HG02571 (cell line): ENCODE data around the gene PLPPR1.

Experiments
- ATAC-seq: cut with Tn5 transposase; IDR thresholded peaks from one replicate; pipeline ENCODE4 v1.9.1; 2021; ENCODE audit warnings: mild to moderate bottlenecking, moderate library complexity; ENCODE audit not compliant: unreplicated experiment

The PLPPR1 gene

DNA sequence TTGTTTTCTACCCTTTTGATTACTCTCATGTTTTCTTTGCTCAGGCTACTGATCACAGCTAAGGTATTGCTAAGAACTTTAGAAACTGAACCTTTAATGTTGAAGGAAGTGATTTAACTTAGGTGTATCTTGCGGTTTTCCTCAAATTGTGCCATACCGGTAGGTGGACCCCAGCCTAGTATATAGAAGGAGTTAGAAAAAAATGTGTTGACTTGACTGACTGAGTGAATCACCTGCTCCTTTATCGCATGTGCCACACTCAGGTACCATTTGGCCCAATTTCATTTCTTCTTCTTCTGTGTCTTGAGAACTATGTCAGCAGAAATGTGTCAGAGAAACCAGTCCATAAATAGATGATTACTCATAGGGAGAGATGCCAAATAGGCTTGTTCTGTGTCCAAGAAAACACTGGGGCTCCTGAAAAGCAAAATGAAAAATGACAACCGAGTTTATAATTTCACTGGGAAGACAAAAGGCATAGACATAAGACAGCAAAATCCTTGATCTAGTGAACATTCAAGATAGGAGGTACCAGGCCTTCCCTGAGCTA is 19.4 kb downstream of the PLPPR1 start:
- ATAC-seq: no peak

DNA sequence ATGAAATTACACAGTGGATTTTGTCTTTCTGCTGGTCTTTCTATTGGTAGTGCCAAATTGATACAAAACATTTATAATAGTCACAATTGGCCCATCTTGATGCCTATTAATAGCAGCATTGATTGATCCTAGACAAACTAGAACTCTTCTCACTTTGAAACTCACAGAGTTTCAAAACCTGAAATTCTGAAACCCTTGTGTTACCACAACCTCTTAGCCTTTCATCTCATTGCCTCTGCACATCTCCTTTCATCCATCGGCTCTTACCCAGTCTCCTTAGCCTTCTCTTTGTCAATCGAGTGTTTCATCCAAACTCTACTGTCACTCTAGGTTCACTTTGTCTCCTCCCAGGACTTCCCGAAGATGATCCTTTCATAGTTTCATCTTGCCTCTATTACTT is 22.1 kb downstream of the PLPPR1 start:
- no peak for ATAC-seq

DNA sequence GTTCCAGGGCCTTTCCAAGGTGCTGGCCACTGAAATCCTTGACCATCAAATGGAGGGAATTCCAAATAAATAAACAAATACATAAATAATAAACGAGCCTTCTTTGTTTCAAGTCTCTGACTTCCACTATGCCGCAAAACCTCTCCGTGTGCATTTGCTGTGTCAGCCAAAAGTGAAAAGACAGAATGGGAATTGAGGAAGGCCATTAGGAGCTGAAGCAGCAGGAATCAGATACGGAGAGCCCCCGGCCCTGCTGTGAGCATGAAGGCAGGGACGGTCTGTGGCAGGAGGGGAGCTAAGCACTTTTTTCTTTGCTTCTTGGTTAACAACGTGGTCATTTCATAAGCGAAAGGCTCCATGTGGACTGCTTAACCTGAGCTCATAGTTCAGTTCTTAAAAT is 26.1 kb downstream of the PLPPR1 start:
- ATAC-seq: no peak

DNA sequence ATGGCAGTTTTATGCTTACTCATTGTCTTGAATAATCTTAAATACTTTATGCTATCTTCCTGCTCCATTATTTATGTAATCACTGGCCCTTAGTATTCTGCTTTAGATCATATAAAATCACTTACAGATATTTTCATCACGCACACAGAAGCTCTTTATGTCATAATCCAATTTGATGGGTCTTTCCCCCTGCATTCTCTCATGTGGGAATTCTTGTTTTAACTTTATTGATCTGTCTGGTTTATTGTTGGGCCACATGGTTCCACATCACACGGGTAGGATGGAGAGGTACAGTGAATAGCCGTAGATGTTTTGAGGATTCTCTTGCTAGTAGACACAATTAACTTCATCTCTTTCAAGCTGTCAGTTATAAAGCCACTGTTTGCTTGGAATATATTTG is 27.0 kb downstream of the PLPPR1 start:
- no peak for ATAC-seq

DNA sequence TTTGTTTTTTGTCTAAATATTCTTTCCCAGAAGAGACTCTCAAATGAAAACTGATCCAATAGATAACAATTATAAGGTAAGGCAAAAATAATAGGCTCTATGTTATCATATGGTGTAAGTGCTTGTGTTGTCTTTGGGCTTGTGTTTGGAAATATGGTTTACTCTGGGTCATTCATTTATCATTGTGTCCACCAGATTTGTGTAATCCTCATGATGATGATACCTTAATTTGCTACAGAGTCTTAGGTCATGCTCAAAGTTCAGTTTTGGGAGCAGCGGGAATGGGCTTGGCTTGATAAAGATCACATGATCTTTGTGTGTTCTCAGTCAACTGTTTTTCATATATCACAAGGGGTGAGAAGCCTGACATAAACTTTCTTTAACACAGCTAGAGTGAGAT is 34.2 kb downstream of the PLPPR1 start:
- no peak for ATAC-seq

DNA sequence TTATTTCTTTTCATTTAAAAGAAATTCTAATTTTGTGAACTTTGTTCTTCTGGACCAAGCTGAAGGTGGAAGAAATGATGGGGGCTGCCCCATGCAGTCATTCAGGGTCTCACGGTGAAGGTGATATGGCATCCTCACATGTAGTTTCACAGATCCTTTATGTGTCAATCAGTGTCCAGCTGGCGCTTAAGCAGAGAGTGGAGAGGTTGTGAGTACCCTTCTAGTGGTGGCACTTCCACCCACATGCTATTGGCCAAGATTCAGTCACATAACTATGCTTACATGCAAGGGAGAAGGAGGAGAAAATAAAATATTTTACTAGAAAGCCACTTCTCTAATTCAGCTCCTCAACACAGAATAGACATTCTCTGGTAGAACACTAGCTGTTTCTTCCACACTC is 34.7 kb downstream of the PLPPR1 start:
- ATAC-seq: no peak

DNA sequence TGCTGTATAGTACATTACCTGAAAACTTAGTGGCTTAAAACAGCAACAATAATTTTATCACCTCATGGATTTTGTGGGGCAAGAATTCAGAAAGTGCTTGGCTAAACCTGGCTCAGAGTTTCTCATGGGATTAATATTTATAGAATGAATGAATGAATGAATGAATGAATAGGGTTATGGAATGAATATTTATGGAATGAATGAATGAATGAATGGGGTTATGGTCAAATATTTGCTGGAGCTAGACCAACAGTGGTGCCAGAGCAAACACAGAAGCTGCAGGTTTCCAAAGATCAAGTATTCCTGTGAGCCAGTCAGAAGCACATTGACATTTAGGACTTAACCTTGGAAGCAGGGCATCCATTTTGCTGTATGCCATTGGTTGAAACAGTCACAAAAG is 35.7 kb downstream of the PLPPR1 start:
- no peak for ATAC-seq

DNA sequence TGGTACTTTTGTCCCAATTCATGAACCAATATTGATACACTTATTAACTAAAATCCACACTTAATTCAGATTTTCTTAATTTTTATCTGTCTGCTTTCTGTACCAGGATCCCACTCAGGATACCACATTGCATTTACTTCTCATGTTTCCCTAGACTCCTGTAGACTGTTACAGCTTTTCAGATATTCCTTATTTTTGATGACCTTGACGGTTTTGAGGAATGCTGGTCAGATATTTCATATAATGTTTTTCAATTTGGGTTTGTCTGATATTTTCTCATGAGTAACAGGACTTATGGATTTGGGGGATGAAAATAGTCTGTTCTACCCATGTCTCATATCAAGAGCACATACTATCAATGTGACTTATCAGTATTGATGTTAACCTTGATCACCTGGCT is 37.4 kb downstream of the PLPPR1 start:
- ATAC-seq: no peak

DNA sequence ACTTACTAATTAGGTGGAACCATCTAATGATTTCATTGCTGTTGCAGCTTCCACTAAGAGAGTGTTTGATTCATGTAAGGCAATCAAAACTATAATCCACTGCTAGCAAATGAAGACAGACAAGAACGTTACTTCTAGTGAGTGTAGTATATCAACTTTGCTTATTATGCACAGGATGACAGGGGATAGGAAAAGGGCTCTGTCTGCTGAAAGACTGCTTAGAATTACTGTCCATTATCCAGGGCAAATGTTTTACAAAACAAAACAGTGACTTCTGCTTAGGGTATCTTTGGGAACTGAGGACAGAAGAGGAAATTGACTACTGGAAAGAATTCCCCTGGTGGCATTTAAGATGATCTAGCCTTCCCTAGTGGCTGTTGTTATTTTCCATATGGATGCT is 40.2 kb downstream of the PLPPR1 start:
- no peak for ATAC-seq

DNA sequence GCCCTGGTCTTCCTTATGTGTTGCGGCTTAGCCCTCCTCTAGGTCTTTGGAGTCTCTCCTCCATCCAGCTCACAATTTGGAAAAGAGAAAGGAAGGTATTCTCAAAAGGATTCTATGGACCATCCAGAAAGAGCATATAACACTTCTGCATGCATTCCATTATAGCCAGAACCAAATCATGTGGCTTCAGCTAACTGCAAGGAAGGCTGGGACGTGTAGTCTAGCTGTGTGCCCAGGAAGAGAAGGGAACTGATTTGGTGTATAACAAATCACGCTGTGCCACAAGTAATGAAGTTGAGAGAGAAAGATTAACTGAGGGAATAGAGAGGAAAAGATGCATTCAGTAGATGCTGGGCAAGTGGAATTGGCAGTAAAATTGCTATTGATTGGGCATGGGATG is 43.7 kb downstream of the PLPPR1 start:
- ATAC-seq: no peak

DNA sequence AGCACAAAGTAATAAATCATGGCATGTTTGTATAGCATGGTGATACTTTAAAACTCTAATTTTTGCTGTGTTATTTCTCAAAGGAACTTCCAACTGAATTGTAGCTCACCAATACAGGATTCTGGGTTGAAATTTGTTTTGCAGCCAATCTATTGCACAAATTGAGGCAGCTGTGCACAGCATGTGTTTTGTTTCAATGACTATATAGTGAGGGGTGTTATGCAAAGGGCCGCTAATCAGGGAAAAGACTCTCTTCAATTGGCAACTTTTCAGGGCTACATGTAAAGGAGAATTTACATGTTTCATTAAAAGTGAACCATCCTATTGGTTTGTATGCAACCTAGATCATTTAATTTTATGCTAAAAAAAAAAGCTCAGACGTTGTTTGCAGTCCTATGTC is 44.6 kb downstream of the PLPPR1 start:
- no peak for ATAC-seq

DNA sequence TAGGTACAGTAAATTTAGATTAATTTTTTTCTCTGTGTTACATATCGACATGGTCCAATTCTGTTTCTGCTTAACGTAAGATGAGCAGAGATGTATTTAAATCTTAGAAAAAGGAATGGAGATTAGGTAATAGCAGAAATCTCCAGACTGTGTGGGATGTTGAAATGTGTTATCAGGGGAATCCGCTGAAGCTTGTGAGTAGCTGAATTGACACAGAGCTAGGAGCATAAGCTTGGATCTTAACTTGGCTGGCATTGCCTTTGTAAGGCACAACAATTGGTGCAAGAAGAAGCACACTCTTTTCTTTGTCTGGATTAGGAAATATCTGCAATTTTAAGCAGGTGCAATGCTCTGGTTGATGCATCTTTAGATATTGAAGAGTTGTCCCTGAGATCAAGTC is 53.1 kb downstream of the PLPPR1 start:
- no peak for ATAC-seq

DNA sequence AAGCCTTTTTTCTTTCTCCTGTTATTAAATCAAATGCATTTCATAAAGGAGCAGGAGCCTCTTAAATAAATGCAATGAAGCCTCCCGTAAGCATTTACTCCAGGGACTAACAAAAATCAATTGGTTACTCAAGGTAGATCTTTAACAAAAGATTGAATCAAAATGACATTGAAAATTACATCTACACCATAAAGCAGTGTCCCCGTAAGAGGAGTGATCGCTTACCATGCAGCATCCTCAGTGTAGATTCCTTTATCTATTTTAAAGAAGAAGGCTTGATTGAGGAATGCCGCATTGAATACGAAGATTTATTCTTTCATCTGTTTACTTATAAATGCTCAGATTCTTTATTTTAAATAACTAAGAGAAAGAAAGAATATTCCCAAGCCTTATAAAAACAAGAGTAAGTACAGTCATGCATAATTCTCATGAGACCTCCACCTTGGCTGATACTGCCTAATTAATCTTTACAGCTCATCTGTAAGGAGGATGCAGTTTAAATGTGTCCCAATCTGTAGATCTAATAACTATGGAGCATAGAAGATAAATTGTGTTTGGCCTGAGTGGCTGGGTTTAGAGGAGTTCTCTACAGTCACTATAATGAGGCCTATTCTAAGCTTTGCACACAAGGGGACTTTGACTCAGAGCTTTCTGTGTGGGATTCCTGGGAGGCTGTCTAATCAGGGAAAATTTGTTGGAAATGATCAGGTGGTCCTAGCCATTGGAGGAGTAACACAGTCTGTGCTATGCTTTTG is 55.1 kb downstream of the PLPPR1 start:
- ATAC-seq: no peak

DNA sequence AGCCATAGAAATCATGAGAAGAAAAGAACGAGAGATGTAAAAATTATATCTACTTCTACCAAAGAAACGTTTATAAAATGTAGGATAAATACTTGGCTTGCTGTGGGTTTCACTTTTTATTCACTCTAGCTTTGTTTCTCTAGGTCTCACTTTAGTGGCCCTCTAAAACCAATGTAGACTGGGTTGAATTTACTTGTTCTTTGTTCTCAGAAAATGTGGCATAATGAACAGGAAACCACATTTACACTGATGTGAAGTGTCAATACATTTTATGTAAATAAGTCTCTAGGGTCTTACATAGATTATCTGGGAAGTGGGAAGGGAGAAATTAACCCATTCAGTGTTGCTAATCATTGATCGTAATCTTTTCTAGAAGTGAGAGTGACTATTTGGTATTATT is 58.9 kb downstream of the PLPPR1 start:
- no peak for ATAC-seq

DNA sequence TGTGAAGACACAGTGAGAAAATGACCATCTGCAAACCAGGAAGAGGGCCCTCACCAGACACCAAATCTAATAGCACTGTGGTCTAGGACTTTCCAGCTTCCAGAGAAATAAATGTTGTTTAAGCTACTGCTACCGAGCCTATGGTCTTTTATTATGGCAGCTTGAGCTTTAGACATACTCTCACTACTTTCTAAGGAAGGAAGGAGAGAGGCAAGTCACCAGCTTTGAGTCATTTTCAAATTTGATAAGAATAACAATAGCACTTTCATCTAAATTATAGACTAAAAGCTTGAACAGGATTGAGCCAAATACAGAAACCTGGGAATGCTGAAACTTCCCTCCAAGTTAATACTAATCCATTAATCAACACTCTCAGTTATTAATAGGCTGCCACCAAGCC is 64.4 kb downstream of the PLPPR1 start:
- no peak for ATAC-seq

DNA sequence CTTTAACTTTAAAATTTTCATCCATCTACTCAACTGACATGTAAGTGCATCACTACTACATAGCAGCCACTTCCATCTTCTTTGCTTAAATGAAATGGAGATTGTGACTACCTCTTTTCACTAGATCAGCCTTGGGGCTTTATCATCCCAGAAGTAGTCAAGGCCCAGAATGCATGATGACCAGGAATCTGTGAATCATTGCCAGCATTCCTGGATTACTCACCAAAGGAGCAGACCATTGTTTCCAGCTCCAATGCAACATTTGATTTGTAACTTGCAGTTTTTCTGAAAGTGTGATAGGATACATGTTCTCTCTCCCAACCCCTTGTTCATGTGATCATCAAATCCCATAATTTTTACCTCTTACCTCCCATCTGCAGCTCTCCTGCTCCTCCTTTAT is 65.1 kb downstream of the PLPPR1 start:
- no peak for ATAC-seq

DNA sequence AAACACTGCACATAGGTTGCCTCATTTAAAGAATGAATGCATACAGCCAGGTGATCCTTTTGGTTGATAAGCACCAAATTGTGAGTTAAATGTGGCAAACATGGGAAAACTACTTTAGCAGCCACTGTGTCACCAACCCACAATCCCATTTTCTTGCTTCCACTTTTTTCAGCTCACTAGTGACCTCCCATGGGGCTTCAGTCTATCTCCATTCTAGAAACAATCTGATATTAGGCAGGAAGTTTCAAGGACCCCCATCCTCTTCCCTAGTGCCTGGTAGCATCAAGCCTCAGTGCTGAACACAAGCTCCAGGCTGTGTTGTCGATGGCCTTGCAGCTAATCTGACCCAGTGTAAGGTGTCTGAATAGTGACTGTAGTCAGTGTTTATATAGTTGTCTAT is 66.2 kb downstream of the PLPPR1 start:
- no peak for ATAC-seq

DNA sequence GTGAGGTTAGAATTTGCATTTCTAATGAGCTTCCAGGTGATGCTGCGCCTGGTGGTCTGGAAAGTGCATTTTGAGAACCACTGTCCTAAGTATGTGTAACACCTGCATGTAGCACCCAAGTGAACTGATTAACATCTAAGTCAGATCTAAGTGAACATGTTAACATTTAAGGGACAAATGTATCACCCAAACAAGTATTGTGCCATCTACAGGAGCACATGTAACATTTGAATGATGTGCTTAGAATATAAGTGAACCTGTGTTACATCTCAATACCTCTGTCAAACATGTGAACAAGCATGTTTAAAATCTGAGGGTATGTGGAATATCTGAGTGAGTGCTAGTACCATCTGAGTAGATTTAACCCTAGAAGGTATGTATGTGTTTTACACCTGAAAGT is 68.7 kb downstream of the PLPPR1 start:
- ATAC-seq: no peak

DNA sequence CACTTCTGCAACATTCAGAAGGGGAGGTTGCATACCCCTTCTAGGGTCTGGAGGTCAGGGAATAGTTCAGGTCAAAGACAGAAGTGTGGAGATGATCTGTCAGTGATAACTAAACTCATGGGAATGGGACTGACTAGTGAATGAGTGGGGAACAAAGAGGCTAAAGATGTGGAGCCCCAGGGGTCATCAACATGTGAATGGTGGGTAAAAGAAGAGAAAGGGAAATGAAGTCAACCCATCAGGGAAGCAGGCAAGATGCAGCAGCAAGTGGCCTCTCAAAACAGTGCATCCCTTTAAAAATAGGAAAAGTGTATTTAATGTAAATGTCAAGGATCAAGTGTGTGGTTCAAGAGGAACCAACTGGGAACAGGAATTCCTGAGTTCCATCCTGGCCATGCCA is 69.9 kb downstream of the PLPPR1 start:
- ATAC-seq: no peak

DNA sequence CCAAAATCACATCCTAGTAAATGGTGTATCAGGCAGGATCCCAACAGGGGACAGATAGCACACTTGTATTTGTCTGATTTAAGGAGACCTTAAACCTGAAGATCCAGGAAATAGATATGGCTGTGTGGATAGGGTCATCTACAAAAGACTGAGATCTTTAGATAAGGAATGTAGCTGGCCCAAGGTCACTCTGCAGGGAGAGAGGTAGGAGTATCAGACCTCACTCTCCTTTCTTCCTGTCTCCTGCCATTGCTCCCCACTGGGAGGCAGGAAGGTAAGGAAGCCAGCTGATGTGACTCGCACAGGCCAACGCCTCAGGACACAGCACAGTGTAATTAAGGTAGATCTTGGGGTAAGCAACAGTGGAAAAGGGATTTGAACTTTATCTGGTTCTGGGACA is 85.8 kb downstream of the PLPPR1 start:
- ATAC-seq: no peak

DNA sequence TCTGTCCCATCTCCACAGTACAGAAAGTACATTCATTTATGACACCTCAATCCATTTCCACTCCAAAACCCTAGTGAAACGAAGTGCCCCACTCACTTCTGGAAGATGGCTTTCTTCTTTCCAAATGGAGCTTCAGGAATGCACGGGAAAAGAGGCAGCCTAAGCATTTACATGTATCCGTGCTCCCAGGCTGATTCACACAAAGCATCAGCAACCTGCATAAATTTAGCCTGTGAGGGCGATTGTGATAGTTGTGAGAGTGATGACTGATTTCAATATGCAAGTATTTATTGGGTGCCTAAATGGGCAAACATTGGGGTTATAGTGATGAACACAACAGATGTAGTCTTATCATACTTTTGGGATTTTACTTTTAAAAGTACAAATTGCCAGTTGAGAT is 86.6 kb downstream of the PLPPR1 start:
- no peak for ATAC-seq

DNA sequence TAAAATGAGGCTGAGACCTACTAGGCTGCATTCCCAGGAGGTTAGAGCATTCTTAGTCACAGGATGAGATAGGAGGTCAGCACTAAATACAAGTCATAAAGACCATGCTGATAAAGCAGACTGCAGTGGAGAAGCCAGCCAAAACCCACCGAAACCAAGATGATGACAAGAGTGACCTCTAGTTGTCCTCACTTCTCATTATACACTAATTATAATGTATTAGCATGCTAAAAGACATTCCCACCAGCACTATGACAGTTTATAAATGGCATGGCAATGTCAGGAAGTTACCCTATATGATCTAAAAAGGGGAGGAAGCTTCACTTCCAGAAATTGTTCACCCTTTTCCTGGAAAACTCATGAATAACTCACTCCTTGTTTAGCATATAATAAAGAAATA is 88.6 kb downstream of the PLPPR1 start:
- ATAC-seq: no peak

DNA sequence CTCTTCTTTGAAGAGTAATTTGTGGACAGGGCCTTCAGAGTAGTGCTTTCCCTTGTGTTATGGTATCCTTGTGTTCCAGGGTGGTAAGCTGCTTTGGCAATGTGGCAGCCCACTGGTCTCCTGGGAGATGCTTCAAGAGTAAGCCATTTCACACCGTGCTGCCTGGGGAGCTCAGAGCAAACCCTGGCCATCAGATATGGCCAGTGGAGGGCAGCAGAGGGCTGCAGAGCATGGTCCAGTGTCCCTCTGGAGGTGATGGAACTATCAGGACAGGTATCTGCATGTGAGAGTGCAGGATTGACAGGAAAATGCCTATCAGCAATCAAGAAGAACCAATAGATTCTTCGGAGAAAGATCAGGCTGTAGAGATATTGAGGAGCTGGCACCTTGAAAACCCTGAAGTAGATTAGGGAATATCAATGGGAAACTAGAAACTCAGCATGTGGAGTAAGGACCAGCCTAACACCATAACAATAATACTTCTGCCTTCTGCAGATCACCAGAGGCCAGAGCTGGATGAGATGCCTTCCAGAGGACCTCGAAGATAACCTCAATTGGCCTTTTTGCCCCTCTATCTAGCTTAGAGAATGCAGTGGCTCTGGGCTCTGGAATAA is 90.8 kb downstream of the PLPPR1 start:
- peak; percentile 85 for ATAC-seq
